Gastrocnemius medialis (tissue), 4 donors: ENCODE results near the gene TXNRD2. TPM values are rescaled to one million over a fixed set of nuclear protein-coding genes. Genes with fewer than 3 reads are reported as not detected.

Source experiments
- ATAC-seq, 2 donors: fragments of 150-250 bp; one replicate each; pipeline ENCODE4 v1.9.1; 2016
- DNase-seq, 2 donors: peaks; one replicate each; pipeline ENCODE4 v3.0.0-alpha.2; 2019
- H3K27ac ChIP-seq, 4 donors: fragments of 200-600 bp; sonication (generic); 1 replicate in 1 of 4; 2 replicates in 3 of 4; pipeline ENCODE4 v1.5.1; 2016 to 2018; ENCODE audit warnings: mild to moderate bottlenecking in 2 of 4, moderate library complexity in 1 of 4
- H3K27me3 ChIP-seq, 3 donors: fragments of 200-600 bp; sonication (generic) in 2 of 3; 1 replicate in 1 of 3; 2 replicates in 2 of 3; pipeline versions ENCODE4 v1.5.1 to v1.6.0; 2016 to 2019; ENCODE audit warnings: mild to moderate bottlenecking in 1 of 3, moderate library complexity in 1 of 3
- H3K36me3 ChIP-seq, 2 donors: fragments of 200-600 bp; sonication (generic) in 1 of 2; one replicate each; pipeline ENCODE4 v1.5.1; 2017 to 2018
- H3K4me1 ChIP-seq, 2 donors: fragments of 200-600 bp; sonication (generic) in 1 of 2; one replicate each; pipeline ENCODE4 v1.5.1; 2016 to 2017; ENCODE audit warnings: mild to moderate bottlenecking in 2 of 2
- H3K4me3 ChIP-seq, 4 donors: fragments of 200-600 bp; sonication (generic) in 3 of 4; 1 replicate in 1 of 4; 2 replicates in 3 of 4; pipeline ENCODE4 v1.5.1; 2016 to 2019; ENCODE audit warnings: mild to moderate bottlenecking in 2 of 4
- H3K9me3 ChIP-seq, 3 donors: fragments of 200-600 bp; sonication (generic) in 2 of 3; 1 replicate in 1 of 3; 2 replicates in 2 of 3; pipeline ENCODE4 v1.5.1; 2016 to 2019
- CTCF ChIP-seq, 5 experiments: fragments of 450-650 bp in 3 of 5; fragments of 200-600 bp in 2 of 5; sonication (generic) in 2 of 5; IDR thresholded peaks in 4 of 5; conservative IDR thresholded peaks in 1 of 5; 1 replicate in 4 of 5; 2 replicates in 1 of 5; pipeline ENCODE4 v1.5.1; 2016 to 2019; ENCODE audit warnings: antibody characterized with exemption in 5 of 5, mild to moderate bottlenecking in 3 of 5, moderate library complexity in 3 of 5
- POLR2A ChIP-seq, 2 donors: fragments of 450-650 bp; IDR thresholded peaks; one replicate each; pipeline ENCODE4 v1.6.1; 2017; ENCODE audit warnings: antibody characterized with exemption in 2 of 2, mild to moderate bottlenecking in 2 of 2, moderate library complexity in 2 of 2
- in situ Hi-C, 4 donors: fragments of 200-750 bp; cut with MboI; loops; one replicate each; pipeline versions ENCODE4 v1.15.0 to v1.8.0; 2017; ENCODE audit warnings: low sequenced_read_pairs in 4 of 4
- intact Hi-C: fragments of 100-400 bp; cut with DNase I; formaldehyde crosslinking; loops from one replicate; pipeline ENCODE4 v1.15.1; 2023; ENCODE audit warnings: low total_unique reads
- total RNA-seq, 4 donors: library from RNA; depleted of rRNA; stranded (reverse); fragments of >200 nt; gene quantifications; one replicate each; pipeline versions ENCODE4 v1.1.0 to v1.2.3, GENCODE V29; 2016

TXNRD2 gene
- total RNA-seq, 4 donors from 2014 or later = 9.0 to 18.0 (median 14.4) TPM

GRCh38 chr22:19973551-19974267 is 32.1 kb upstream of the TXNRD2 start:
- peaks cover 0 to 11% of the 10 kb centered on the region in 2 donors for H3K4me1 ChIP-seq
- ATAC-seq = no peak
- H3K9me3 ChIP-seq = no peaks in the 10 kb centered on the region
- H3K4me3 ChIP-seq = no peak overlapping the region
- in situ Hi-C loops = loop anchor here in 3 of 4 donors (5.0 kb wide), 1 partner anchor 39 kb away; no protein-coding TSS in a partner anchor
- H3K27ac ChIP-seq = no peak overlapping the region
- TF ChIP-seq CTCF (IDR thresholded peaks at IDR 0.05 in 4 of 5, conservative IDR thresholded peaks at IDR 0.05 in 1 of 5) = no peak
- no peak for TF ChIP-seq POLR2A (IDR thresholded peaks at IDR 0.05)
- H3K27me3 ChIP-seq = no peaks in the 10 kb centered on the region
- no peak for DNase-seq
- intact Hi-C loops = loop anchor here (5.0 to 10.0 kb wide), 2 partner anchors 111 to 154 kb away; partner anchors contain the start of gene DGCR8
- H3K36me3 ChIP-seq = peaks cover 0 to 10% of the 10 kb centered on the region in 2 donors

- intact Hi-C loops (loop anchor here (5.0 to 10.0 kb wide), 2 partner anchors 112 to 154 kb away; partner anchors contain the start of gene DGCR8), in situ Hi-C loops (loop anchor here in 3 of 4 donors (5.0 kb wide), 1 partner anchor 39 kb away; no protein-coding TSS in a partner anchor)
- Histone ChIP-seq H3K9me3 (no peaks in the 10 kb centered on the region), H3K36me3 (peaks cover 0 to 15% of the 10 kb centered on the region in 2 donors), H3K4me3 (no peak overlapping the region), H3K27me3 (no peaks in the 10 kb centered on the region), H3K4me1 (peaks cover 0 to 11% of the 10 kb centered on the region in 2 donors), H3K27ac (no peak overlapping the region)
- no peak for TF ChIP-seq CTCF (IDR thresholded peaks at IDR 0.05 in 4 of 5, conservative IDR thresholded peaks at IDR 0.05 in 1 of 5)
- no peak for TF ChIP-seq POLR2A (IDR thresholded peaks at IDR 0.05)
- no peak for DNase-seq
- no peak for ATAC-seq
These were observed 31.3 kb upstream of the TXNRD2 start for GRCh38 chr22:19972652-19973550.

- Histone ChIP-seq H3K36me3 (peaks cover 0 to 20% of the 10 kb centered on the region in 2 donors), H3K4me1 (peaks cover 0 to 11% of the 10 kb centered on the region in 2 donors), H3K27me3 (no peaks in the 10 kb centered on the region), H3K4me3 (no peak overlapping the region), H3K27ac (no peak overlapping the region), H3K9me3 (no peaks in the 10 kb centered on the region)
- in situ Hi-C loops (loop anchor here in 3 of 4 donors (5.0 kb wide), 1 partner anchor 40 kb away; no protein-coding TSS in a partner anchor), intact Hi-C loops (loop anchor here (5.0 to 10.0 kb wide), 2 partner anchors 113 to 155 kb away; partner anchors contain the start of gene DGCR8)
- ATAC-seq = no peak
- no peak for TF ChIP-seq POLR2A (IDR thresholded peaks at IDR 0.05)
- no peak for DNase-seq
These were observed 30.6 kb upstream of the TXNRD2 start for GRCh38 chr22:19972251-19972650.

GRCh38 chr22:19971276-19972124 is 29.9 kb upstream of the TXNRD2 start:
- DNase-seq (no peak), ATAC-seq (no peak)
- Histone ChIP-seq H3K36me3 (peaks cover 0 to 20% of the 10 kb centered on the region in 2 donors), H3K4me1 (peaks cover 0 to 11% of the 10 kb centered on the region in 2 donors), H3K9me3 (no peaks in the 10 kb centered on the region), H3K27me3 (no peaks in the 10 kb centered on the region), H3K27ac (peak overlapping the region in 1 of 4 donors; percentile 64), H3K4me3 (no peak overlapping the region)
- TF ChIP-seq CTCF (IDR thresholded peaks at IDR 0.05 in 4 of 5, conservative IDR thresholded peaks at IDR 0.05 in 1 of 5) = no peak
- no peak for TF ChIP-seq POLR2A (IDR thresholded peaks at IDR 0.05)
- in situ Hi-C loops = loop anchor here in 3 of 4 donors (5.0 kb wide), 1 partner anchor 41 kb away; no protein-coding TSS in a partner anchor
- intact Hi-C loops = loop anchor here (5.0 to 10.0 kb wide), 2 partner anchors 113 to 156 kb away; partner anchors contain the start of gene DGCR8
